Measurements from ENCODE around the gene PBX1. TPM values are rescaled to one million over a fixed set of nuclear protein-coding genes. Genes with fewer than 3 reads are reported as not detected.

The PBX1 gene
- polyA plus RNA-seq, 1 donor (not counting 4 experiments of a cell fraction or from before 2014, with no cell fraction given): 2.2 TPM

DNA sequence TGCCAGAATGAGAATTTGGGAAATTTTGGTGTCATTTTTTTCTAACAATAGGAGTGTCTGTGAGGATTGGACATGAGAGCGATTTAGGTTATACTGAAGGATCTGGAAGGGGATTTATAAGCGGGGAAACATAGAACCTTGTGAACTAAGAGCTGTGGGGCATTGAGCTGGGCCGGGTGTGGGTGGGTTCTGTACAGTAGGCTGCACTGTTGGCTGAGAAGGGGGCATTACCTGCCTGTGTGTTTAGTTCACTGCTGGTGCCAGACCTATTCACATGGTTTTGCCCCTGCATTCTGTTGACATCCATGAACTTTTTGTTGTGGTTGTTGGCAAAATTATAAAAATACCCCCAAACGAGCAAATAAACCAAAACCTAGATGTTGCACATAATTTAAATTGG lies 8.8 kb downstream of the PBX1 start:
- DNase-seq (ENCODE audit: low read depth, low spot score) (no peak), FAIRE-seq (no peak)
- Histone ChIP-seq H2AFZ (ENCODE audit: control insufficient read depth, low read length) (no peak overlapping the region), H3K9me3 (ENCODE audit: control insufficient read depth, low read depth, low read length) (no peaks in the 10 kb centered on the region), H3K4me3 (ENCODE audit: control insufficient read depth in 2 of 3, extremely low read depth in 1 of 3, insufficient read depth in 2 of 3, low read depth in 1 of 3, low read length in 3 of 3) (no peak overlapping the region), H3K36me3 (ENCODE audit: control insufficient read depth in 2 of 2, extremely low read depth in 1 of 2, insufficient read depth in 2 of 2, low read length in 2 of 2) (no peaks in the 10 kb centered on the region), H3K4me2 (ENCODE audit: control insufficient read depth, extremely low read depth, insufficient read depth, low read depth, low read length) (no peak overlapping the region), H3K79me2 (ENCODE audit: control insufficient read depth, insufficient read depth, low read length) (no peaks in the 10 kb centered on the region), H3K9ac (ENCODE audit: control insufficient read depth, extremely low read depth, insufficient read depth, low read length) (no peak overlapping the region), H3K27ac (ENCODE audit: control insufficient read depth, insufficient read depth, low read length) (no peak overlapping the region), H3K9me1 (ENCODE audit: control insufficient read depth, extremely low read depth, insufficient read depth, low read length) (no peaks in the 10 kb centered on the region), H3K4me1 (ENCODE audit: control insufficient read depth, extremely low read depth, insufficient read depth, low read length) (no peaks in the 10 kb centered on the region), H4K20me1 (ENCODE audit: control insufficient read depth, extremely low read depth, insufficient read depth, low read length) (no peaks in the 10 kb centered on the region), H3K27me3 (ENCODE audit: control insufficient read depth, extremely low read depth, insufficient read depth, low read length) (no peaks in the 10 kb centered on the region)
- dilution Hi-C loops (cut with MboI; ENCODE audit: extremely low pct_ligation_motif_present, low sequenced_read_pairs): no loop called here
- TF ChIP-seq, protein P1, sequence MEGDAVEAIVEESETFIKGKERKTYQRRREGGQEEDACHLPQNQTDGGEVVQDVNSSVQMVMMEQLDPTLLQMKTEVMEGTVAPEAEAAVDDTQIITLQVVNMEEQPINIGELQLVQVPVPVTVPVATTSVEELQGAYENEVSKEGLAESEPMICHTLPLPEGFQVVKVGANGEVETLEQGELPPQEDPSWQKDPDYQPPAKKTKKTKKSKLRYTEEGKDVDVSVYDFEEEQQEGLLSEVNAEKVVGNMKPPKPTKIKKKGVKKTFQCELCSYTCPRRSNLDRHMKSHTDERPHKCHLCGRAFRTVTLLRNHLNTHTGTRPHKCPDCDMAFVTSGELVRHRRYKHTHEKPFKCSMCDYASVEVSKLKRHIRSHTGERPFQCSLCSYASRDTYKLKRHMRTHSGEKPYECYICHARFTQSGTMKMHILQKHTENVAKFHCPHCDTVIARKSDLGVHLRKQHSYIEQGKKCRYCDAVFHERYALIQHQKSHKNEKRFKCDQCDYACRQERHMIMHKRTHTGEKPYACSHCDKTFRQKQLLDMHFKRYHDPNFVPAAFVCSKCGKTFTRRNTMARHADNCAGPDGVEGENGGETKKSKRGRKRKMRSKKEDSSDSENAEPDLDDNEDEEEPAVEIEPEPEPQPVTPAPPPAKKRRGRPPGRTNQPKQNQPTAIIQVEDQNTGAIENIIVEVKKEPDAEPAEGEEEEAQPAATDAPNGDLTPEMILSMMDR (optimal IDR thresholded peaks at IDR 0.05 in 1 of 3, IDR thresholded peaks at IDR 0.05 in 1 of 3, conservative IDR thresholded peaks at IDR 0.05 in 1 of 3; ENCODE audit: extremely low read depth in 1 of 3, insufficient read depth in 2 of 3, low read length in 3 of 3): no peak
- TF ChIP-seq EZH2 (IDR thresholded peaks at IDR 0.05; ENCODE audit: low read length): no peak

DNA sequence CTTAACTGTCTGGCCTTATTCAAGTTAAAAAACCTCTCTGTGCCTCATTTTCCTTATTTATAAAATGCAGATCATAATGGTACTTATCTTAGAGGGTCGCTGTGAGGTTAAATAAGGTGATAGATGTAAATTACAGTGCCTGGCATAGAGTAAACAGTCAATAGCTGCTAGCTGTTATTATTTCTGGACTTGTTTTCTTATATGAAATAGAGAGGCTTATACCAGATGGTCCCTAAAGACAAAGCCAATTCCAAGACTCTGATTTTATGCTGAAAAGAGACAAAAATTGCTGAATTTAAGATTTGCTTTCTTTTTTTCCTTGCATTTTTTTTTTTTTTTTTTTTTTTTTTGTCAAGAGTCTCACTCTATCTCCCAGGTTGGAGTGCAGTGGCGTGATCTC lies 10.3 kb downstream of the PBX1 start:
- Histone ChIP-seq H3K27ac (ENCODE audit: control insufficient read depth, insufficient read depth, low read length) (no peak overlapping the region), H3K9ac (ENCODE audit: control insufficient read depth, extremely low read depth, insufficient read depth, low read length) (no peak overlapping the region), H3K9me3 (ENCODE audit: control insufficient read depth, low read depth, low read length) (no peaks in the 10 kb centered on the region), H3K27me3 (ENCODE audit: control insufficient read depth, extremely low read depth, insufficient read depth, low read length) (no peaks in the 10 kb centered on the region), H3K4me2 (ENCODE audit: control insufficient read depth, extremely low read depth, insufficient read depth, low read depth, low read length) (no peak overlapping the region), H3K9me1 (ENCODE audit: control insufficient read depth, extremely low read depth, insufficient read depth, low read length) (no peaks in the 10 kb centered on the region), H3K4me1 (ENCODE audit: control insufficient read depth, extremely low read depth, insufficient read depth, low read length) (no peaks in the 10 kb centered on the region), H2AFZ (ENCODE audit: control insufficient read depth, low read length) (no peak overlapping the region), H3K4me3 (ENCODE audit: control insufficient read depth in 2 of 3, extremely low read depth in 1 of 3, insufficient read depth in 2 of 3, low read depth in 1 of 3, low read length in 3 of 3) (no peak overlapping the region), H3K79me2 (ENCODE audit: control insufficient read depth, insufficient read depth, low read length) (no peaks in the 10 kb centered on the region), H3K36me3 (ENCODE audit: control insufficient read depth in 2 of 2, extremely low read depth in 1 of 2, insufficient read depth in 2 of 2, low read length in 2 of 2) (no peaks in the 10 kb centered on the region), H4K20me1 (ENCODE audit: control insufficient read depth, extremely low read depth, insufficient read depth, low read length) (no peaks in the 10 kb centered on the region)
- no peak for TF ChIP-seq EZH2 (IDR thresholded peaks at IDR 0.05; ENCODE audit: low read length)
- TF ChIP-seq, protein P1 (optimal IDR thresholded peaks at IDR 0.05 in 1 of 3, IDR thresholded peaks at IDR 0.05 in 1 of 3, conservative IDR thresholded peaks at IDR 0.05 in 1 of 3; ENCODE audit: extremely low read depth in 1 of 3, insufficient read depth in 2 of 3, low read length in 3 of 3): no peak
- DNase-seq (ENCODE audit: low read depth, low spot score) (no peak), FAIRE-seq (no peak)
- dilution Hi-C loops (cut with MboI; ENCODE audit: extremely low pct_ligation_motif_present, low sequenced_read_pairs): no loop called here
